Measurements from ENCODE around the gene FNDC3B.

FNDC3B gene

DNA sequence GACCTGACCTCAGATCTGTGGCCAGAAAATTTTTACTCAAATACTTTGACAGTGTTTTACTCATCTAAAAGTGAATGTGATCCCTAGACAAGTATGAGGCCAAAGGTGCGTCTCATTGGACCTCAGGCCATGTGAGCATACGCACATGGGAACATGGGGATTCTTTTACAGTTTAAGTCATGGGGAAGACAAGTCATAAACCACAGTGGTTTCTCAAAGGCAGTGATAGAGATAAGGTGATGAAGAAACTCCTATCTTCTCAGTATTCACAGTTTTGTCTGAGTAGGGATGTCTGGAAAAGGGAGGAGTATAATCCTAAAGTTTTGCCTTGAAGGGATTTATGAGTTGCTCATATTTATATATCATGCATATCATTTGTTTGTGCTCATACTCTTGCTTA lies 173.8 kb downstream of the FNDC3B start:
- Histone ChIP-seq H3K4me3 (ENCODE audit: low read length) (no peak overlapping the region), H3K36me3 (ENCODE audit: control insufficient read depth, low read depth, low read length) (no peaks in the 10 kb centered on the region), H3K9ac (ENCODE audit: low read length) (no peak overlapping the region), H3K4me1 (ENCODE audit: control insufficient read depth, low read depth, low read length) (peaks cover 36% of the 10 kb centered on the region), H3K27me3 (ENCODE audit: control insufficient read depth, insufficient read depth, low read length) (no peaks in the 10 kb centered on the region), H3K27ac (ENCODE audit: low read length) (no peak overlapping the region), H3K9me3 (ENCODE audit: control insufficient read depth, low read depth, low read length) (no peaks in the 10 kb centered on the region)

DNA sequence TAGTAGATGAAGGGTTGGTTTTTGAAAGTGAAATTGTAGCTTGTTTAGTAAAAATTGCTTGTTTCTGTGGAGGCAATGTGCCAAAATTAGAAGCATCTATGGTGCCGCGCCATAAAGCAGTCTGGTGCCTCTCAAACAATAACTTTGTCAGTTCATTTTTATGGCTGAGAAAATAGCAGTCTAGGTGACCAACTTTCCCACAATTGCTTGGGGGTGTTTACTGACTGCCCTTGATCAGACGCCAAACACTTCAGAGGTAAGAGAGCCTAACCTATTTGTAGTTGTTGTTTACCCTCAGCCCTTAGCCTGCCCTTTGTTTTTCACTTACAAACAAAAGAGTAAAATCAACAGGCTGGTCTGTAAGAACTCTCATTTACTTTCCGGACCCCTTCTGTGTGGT lies 174.5 kb downstream of the FNDC3B start:
- Histone ChIP-seq H3K4me1 (ENCODE audit: control insufficient read depth, low read depth, low read length) (peaks cover 36% of the 10 kb centered on the region), H3K27ac (ENCODE audit: low read length) (no peak overlapping the region), H3K4me3 (ENCODE audit: low read length) (no peak overlapping the region), H3K9ac (ENCODE audit: low read length) (no peak overlapping the region), H3K27me3 (ENCODE audit: control insufficient read depth, insufficient read depth, low read length) (no peaks in the 10 kb centered on the region), H3K9me3 (ENCODE audit: control insufficient read depth, low read depth, low read length) (no peaks in the 10 kb centered on the region), H3K36me3 (ENCODE audit: control insufficient read depth, low read depth, low read length) (no peaks in the 10 kb centered on the region)

DNA sequence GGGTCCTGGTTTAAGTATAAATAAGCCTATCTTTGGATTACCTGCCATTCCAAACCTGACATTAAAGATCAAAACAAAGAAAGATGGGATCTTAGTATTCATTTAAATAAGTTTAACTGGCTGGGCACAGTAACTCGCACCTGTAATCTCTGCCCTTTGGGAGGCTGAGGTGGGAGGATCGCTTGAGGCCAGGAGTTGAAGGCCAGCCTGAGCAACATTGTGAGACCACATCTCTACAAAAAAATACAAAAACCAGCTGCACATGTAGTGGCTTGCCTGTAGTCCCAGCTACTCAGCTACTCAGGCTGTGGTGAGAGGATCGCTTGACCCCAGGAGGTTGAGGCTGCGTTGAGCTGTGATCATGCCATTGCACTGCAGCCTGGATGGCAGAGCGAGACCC lies 176.9 kb downstream of the FNDC3B start:
- H3K4me1 ChIP-seq (ENCODE audit: control insufficient read depth, low read depth, low read length) = peaks cover 33% of the 10 kb centered on the region
- no peak overlapping the region for H3K4me3 ChIP-seq (ENCODE audit: low read length)
- H3K36me3 ChIP-seq (ENCODE audit: control insufficient read depth, low read depth, low read length) = no peaks in the 10 kb centered on the region
- no peak overlapping the region for H3K9ac ChIP-seq (ENCODE audit: low read length)
- no peak overlapping the region for H3K27ac ChIP-seq (ENCODE audit: low read length)
- no peaks in the 10 kb centered on the region for H3K27me3 ChIP-seq (ENCODE audit: control insufficient read depth, insufficient read depth, low read length)
- no peaks in the 10 kb centered on the region for H3K9me3 ChIP-seq (ENCODE audit: control insufficient read depth, low read depth, low read length)

DNA sequence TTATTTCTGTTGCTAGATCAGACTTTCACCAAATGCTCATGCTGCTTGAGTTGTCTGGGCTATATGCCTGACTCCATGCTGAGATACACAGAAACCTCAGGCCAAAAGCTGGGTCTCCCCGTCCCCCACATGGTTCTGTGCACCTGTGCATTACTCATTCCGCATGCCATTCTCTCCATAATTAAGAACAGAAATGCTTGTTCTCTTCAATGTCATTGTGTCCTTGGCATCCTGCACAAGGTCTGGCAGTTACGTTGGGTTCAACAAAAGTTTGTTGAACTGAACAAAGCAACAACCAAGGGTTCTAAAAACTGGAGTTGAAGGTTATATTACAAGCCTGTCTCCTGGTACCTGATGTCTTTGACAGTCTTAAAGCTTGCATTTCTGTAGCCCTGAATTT lies 177.5 kb downstream of the FNDC3B start:
- no peak overlapping the region for H3K27ac ChIP-seq (ENCODE audit: low read length)
- no peaks in the 10 kb centered on the region for H3K27me3 ChIP-seq (ENCODE audit: control insufficient read depth, insufficient read depth, low read length)
- peaks cover 39% of the 10 kb centered on the region for H3K4me1 ChIP-seq (ENCODE audit: control insufficient read depth, low read depth, low read length)
- no peak overlapping the region for H3K4me3 ChIP-seq (ENCODE audit: low read length)
- H3K36me3 ChIP-seq (ENCODE audit: control insufficient read depth, low read depth, low read length) = no peaks in the 10 kb centered on the region
- no peaks in the 10 kb centered on the region for H3K9me3 ChIP-seq (ENCODE audit: control insufficient read depth, low read depth, low read length)
- H3K9ac ChIP-seq (ENCODE audit: low read length) = no peak overlapping the region

DNA sequence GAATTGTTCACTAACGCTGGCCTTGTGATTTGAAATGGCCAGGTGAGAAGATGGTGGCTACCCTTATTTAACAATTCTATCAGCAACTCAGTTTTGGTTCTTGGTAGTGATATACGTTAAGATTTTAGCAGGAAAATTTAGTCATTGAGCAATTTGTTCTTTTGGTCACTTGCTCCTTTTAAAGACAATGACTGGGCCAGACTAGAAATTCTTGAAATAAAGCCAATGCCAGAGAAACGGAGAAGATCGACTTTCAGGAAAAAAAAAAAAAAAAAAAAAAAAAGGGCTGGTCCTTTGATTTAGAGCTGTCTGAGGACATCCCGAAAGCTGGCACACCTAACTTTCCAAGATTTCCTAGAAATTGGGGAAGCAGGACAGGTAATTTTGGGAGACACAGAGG lies 178.5 kb downstream of the FNDC3B start:
- Histone ChIP-seq H3K27me3 (ENCODE audit: control insufficient read depth, insufficient read depth, low read length) (no peaks in the 10 kb centered on the region), H3K9ac (ENCODE audit: low read length) (no peak overlapping the region), H3K4me1 (ENCODE audit: control insufficient read depth, low read depth, low read length) (peaks cover 49% of the 10 kb centered on the region), H3K36me3 (ENCODE audit: control insufficient read depth, low read depth, low read length) (no peaks in the 10 kb centered on the region), H3K27ac (ENCODE audit: low read length) (no peak overlapping the region), H3K9me3 (ENCODE audit: control insufficient read depth, low read depth, low read length) (no peaks in the 10 kb centered on the region), H3K4me3 (ENCODE audit: low read length) (no peak overlapping the region)

DNA sequence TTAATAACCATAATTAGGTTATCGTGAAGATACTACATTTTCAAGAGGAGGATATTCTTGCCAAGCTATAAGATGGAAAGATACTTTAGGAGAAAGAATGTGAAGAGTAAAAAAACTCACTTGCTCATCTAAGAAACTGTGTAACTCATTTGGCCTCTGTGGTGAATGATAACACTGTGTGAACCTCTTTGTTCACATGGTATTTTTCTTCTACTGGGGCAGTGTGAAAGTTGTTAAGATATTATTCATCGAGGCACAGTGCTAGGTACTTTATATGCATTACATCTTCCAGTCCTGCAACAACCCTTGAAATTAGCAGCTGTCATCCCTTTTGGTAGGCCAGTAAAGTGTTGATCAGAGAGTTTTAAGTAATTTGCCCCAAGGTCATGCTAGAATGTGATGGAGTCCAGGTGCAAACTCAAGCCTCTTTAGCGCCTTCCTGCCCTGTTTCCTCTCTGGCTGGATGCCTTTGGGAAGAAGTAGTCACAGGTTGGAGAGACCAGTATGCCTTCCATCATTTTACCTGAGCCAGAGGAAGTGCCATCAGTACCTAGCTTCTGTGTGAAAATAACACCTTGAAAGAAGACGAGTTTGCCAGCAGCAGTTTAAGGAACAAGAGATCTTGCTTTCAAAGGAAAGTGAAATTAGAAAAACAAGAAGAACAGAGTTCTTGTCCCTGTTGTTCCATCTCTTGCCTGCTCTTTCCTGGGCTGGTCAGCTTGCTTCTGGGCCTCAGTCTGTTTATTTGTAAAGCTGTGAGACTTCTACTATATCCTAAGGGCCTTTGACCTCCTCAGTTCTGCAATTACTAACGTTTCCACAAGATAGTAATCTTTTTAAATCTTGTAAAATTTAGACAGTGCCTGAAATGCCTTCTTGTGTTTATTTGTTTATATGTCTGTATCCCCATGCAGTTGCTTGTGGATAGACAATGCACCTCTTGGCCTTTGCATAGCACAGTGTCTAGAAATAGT lies 179.3 kb downstream of the FNDC3B start:
- Histone ChIP-seq H3K27me3 (ENCODE audit: control insufficient read depth, insufficient read depth, low read length) (no peaks in the 10 kb centered on the region), H3K4me3 (ENCODE audit: low read length) (no peak overlapping the region), H3K9ac (ENCODE audit: low read length) (no peak overlapping the region), H3K4me1 (ENCODE audit: control insufficient read depth, low read depth, low read length) (peaks cover 50% of the 10 kb centered on the region), H3K36me3 (ENCODE audit: control insufficient read depth, low read depth, low read length) (no peaks in the 10 kb centered on the region), H3K27ac (ENCODE audit: low read length) (no peak overlapping the region), H3K9me3 (ENCODE audit: control insufficient read depth, low read depth, low read length) (no peaks in the 10 kb centered on the region)

DNA sequence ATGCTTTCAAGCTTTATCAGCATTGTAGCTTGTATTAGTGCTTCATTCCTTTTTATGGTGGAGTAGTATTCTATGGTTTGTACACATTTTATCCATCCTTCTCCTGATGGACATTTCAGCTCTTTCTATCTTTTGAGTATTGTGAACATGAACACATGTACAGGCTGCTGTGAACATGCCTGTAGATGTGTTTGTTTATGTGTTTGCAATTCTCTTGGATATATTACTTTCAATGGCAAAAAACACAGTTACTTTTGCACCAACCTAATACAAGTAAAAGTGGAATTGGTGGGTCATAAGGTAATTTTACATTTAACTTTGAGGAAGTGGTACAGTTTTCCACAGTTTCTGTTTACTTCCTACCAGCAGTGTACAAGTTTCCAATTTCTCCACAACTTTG lies 180.4 kb downstream of the FNDC3B start:
- no peaks in the 10 kb centered on the region for H3K27me3 ChIP-seq (ENCODE audit: control insufficient read depth, insufficient read depth, low read length)
- peaks cover 50% of the 10 kb centered on the region for H3K4me1 ChIP-seq (ENCODE audit: control insufficient read depth, low read depth, low read length)
- no peaks in the 10 kb centered on the region for H3K36me3 ChIP-seq (ENCODE audit: control insufficient read depth, low read depth, low read length)
- no peaks in the 10 kb centered on the region for H3K9me3 ChIP-seq (ENCODE audit: control insufficient read depth, low read depth, low read length)
- no peak overlapping the region for H3K4me3 ChIP-seq (ENCODE audit: low read length)
- H3K9ac ChIP-seq (ENCODE audit: low read length) = no peak overlapping the region
- H3K27ac ChIP-seq (ENCODE audit: low read length) = no peak overlapping the region

DNA sequence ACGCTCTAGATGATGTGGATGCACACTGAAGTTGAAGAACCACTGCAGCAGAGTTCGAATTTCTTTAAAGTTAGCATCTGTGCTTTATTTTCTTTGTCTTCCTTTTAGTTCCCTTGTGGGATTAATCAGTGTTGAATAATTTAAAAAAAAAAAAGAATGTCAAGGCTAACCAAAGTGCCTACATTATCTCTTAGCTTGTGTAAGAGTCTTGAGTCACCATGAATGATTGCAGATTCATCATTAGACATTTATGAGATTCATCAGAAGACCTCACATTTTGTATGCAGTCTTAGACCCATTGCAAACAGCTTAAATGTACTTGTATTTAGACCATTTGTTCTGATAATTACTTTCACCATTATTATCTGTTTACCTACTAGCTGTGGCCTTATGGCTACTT lies 182.2 kb downstream of the FNDC3B start:
- Histone ChIP-seq H3K27me3 (ENCODE audit: control insufficient read depth, insufficient read depth, low read length) (no peaks in the 10 kb centered on the region), H3K27ac (ENCODE audit: low read length) (no peak overlapping the region), H3K9ac (ENCODE audit: low read length) (no peak overlapping the region), H3K4me1 (ENCODE audit: control insufficient read depth, low read depth, low read length) (peaks cover 48% of the 10 kb centered on the region), H3K9me3 (ENCODE audit: control insufficient read depth, low read depth, low read length) (no peaks in the 10 kb centered on the region), H3K4me3 (ENCODE audit: low read length) (no peak overlapping the region), H3K36me3 (ENCODE audit: control insufficient read depth, low read depth, low read length) (no peaks in the 10 kb centered on the region)

DNA sequence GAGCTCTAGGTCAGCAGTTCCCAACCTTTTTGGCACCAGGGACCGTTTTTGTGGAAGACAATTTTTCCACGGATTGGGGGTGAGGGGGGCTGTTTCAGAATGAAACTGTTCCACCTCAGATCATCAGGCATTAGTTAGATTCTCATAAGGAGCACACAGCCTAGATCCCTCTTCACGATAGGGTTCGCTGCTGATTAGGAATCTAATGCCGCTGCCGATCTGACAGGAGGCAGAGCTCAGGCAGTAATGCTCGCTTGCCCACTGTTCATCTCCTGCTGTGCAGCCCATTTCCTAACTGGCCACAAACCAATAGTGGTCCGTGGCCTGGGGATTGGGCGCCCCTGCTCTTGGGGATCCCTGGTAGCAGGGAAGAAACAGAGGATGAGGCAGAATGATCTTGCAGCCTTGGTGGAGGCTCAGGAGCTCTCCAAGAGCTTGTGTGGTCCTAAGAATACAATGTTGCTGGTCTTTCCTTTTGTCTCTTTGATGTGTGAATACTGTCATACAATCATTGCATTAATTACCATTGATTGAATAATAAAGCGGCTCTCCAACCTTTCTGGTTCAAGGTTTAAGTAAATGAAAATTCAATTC lies 183.2 kb downstream of the FNDC3B start:
- Histone ChIP-seq H3K4me3 (ENCODE audit: low read length) (no peak overlapping the region), H3K36me3 (ENCODE audit: control insufficient read depth, low read depth, low read length) (no peaks in the 10 kb centered on the region), H3K9ac (ENCODE audit: low read length) (no peak overlapping the region), H3K9me3 (ENCODE audit: control insufficient read depth, low read depth, low read length) (no peaks in the 10 kb centered on the region), H3K4me1 (ENCODE audit: control insufficient read depth, low read depth, low read length) (peaks cover 45% of the 10 kb centered on the region), H3K27ac (ENCODE audit: low read length) (no peak overlapping the region), H3K27me3 (ENCODE audit: control insufficient read depth, insufficient read depth, low read length) (no peaks in the 10 kb centered on the region)

DNA sequence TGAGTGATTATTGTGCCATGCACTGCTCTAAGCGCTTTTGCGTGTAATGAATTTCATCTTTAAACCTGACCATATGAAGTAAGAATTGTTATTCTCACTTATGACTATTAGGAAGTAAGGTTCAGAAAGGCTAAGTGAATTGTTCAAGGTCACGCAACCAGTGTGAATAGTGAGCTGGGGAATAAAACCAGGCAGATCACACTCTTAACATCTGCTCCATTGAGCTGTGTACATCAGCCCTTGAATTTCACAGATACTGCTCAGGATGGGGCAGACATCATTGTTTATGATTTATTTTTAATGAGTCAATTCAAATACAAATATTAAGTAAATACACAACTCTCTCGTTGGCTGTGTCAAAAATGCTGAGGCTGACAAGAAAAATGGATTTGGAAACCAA lies 184.5 kb downstream of the FNDC3B start:
- no peak overlapping the region for H3K9ac ChIP-seq (ENCODE audit: low read length)
- H3K27ac ChIP-seq (ENCODE audit: low read length) = no peak overlapping the region
- H3K4me1 ChIP-seq (ENCODE audit: control insufficient read depth, low read depth, low read length) = peaks cover 44% of the 10 kb centered on the region

DNA sequence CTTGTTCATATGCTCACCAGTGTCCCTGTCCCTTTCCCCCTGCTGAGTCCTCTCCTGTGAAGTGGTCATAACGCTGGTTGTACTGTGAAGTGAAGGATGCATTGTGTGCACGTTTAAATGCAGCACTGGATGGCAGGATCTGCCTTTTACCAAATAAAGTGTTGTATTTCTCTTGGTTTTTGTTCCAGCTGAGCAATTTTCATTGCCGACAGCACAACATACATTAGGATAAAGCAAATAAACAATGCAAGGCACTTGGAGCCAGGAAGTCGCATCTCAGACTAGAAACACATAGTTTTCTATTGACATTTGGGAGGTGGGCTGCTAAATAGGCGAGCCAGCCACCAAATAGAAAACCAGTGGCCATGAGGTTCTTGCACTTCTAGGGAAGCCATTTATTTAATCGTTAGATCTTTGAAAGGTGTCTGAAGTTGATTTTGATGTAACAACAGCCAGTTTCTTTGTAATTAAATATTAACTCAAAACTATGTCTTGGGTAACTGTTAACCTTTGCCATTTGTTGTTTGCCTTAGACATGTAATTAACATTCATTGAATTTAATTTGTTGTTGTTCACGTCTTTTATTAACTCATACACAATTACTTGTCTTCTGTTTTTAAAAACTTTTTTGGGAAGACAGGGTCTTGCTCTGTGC lies 185.3 kb downstream of the FNDC3B start:
- Histone ChIP-seq H3K9me3 (ENCODE audit: control insufficient read depth, low read depth, low read length) (no peaks in the 10 kb centered on the region), H3K4me3 (ENCODE audit: low read length) (no peak overlapping the region), H3K9ac (ENCODE audit: low read length) (no peak overlapping the region), H3K27ac (ENCODE audit: low read length) (no peak overlapping the region), H3K4me1 (ENCODE audit: control insufficient read depth, low read depth, low read length) (peaks cover 43% of the 10 kb centered on the region), H3K27me3 (ENCODE audit: control insufficient read depth, insufficient read depth, low read length) (no peaks in the 10 kb centered on the region), H3K36me3 (ENCODE audit: control insufficient read depth, low read depth, low read length) (no peaks in the 10 kb centered on the region)

More for the DNA sequence above, 184.5 kb downstream of the FNDC3B start:
- Histone ChIP-seq H3K36me3 (ENCODE audit: control insufficient read depth, low read depth, low read length) (no peaks in the 10 kb centered on the region), H3K27me3 (ENCODE audit: control insufficient read depth, insufficient read depth, low read length) (no peaks in the 10 kb centered on the region), H3K9me3 (ENCODE audit: control insufficient read depth, low read depth, low read length) (no peaks in the 10 kb centered on the region), H3K4me3 (ENCODE audit: low read length) (no peak overlapping the region)
